H1 (cell line): Measurements from ENCODE around the gene TCF7L2. TPM values are rescaled to one million over a fixed set of nuclear protein-coding genes. Genes with fewer than 3 reads are reported as not detected.
A peak's percentile ranks its signal among the peaks of the same experiment; 100 is the strongest.

ENCODE experiments used
- CTCF ChIA-PET: fragments of 300-600 bp; sonication (Branson Sonifier 250); formaldehyde crosslinking; loops from one replicate; lab custom pipeline; 2021; ENCODE audit not compliant: partially characterized antibody; lab: Charles Lee
- POLR2A ChIA-PET: fragments of 300-600 bp; sonication (Branson Sonifier 250); formaldehyde crosslinking; loops from one replicate; lab custom pipeline; 2021; ENCODE audit warnings: inconsistent platforms; ENCODE audit not compliant: partially characterized antibody; lab: Charles Lee
- DNase-seq, 2 experiments: peaks; one replicate each; pipeline versions ENCODE4 v3.0.0 to v3.0.0-alpha.2; 2010 to 2022; ENCODE audit warnings: low spot score in 2 of 2, low read depth in 1 of 2, mixed read lengths in 1 of 2
- FAIRE-seq: peaks from 2 replicates; lab custom pipeline; 2011; peaks lifted over from hg19 to GRCh38; lab: Jason Lieb, UNC
- H2AFZ ChIP-seq: 2 replicates; pipeline ENCODE4 v1.8.1; 2012; ENCODE audit warnings: low read length, inconsistent platforms
- H2AK5ac ChIP-seq: 2 replicates; pipeline ENCODE4 v1.6.1; 2013; ENCODE audit warnings: low read depth, low read length
- H2BK120ac ChIP-seq: replicated peaks from 2 replicates; pipeline ENCODE3; 2013; ENCODE audit warnings: low read depth, low read length, inconsistent platforms
- H2BK12ac ChIP-seq: 2 replicates; pipeline ENCODE4 v1.6.1; 2013; ENCODE audit warnings: low read depth, low read length
- H2BK15ac ChIP-seq: 2 replicates; pipeline ENCODE4 v1.6.1; 2013; ENCODE audit warnings: low read length
- H2BK20ac ChIP-seq: 2 replicates; pipeline ENCODE4 v1.6.1; 2013; ENCODE audit warnings: low read length
- H2BK5ac ChIP-seq: 2 replicates; pipeline ENCODE4 v1.6.1; 2013; ENCODE audit warnings: low read depth, low read length
- H3K14ac ChIP-seq: 2 replicates; pipeline ENCODE4 v1.6.1; 2013; ENCODE audit warnings: inconsistent platforms; ENCODE audit not compliant: insufficient read length
- H3K18ac ChIP-seq: 2 replicates; pipeline ENCODE4 v1.6.1; 2013; ENCODE audit warnings: low read length; ENCODE audit errors: extremely low read depth
- H3K23ac ChIP-seq: 2 replicates; pipeline ENCODE4 v1.6.1; 2013; ENCODE audit warnings: inconsistent platforms; ENCODE audit not compliant: insufficient read length
- H3K23me2 ChIP-seq: 2 replicates; pipeline ENCODE4 v1.6.1; 2013; ENCODE audit warnings: low read depth, low read length
- H3K27ac ChIP-seq: 2 replicates; pipeline ENCODE4 v1.6.1; 2011; ENCODE audit warnings: low read depth, low read length, inconsistent platforms
- H3K27me3 ChIP-seq, 4 experiments: replicated peaks in 1 of 4; 1 replicate in 1 of 4; 2 replicates in 3 of 4; pipeline versions ENCODE4 v1.6.1 to v1.8.1; 2011 to 2013; ENCODE audit warnings: low read length in 3 of 4, mild to moderate bottlenecking in 3 of 4, inconsistent platforms in 2 of 4, mixed read lengths in 2 of 4, moderate library complexity in 1 of 4; ENCODE audit not compliant: control insufficient read depth in 3 of 4, insufficient read depth in 3 of 4; ENCODE audit errors: extremely low read depth in 1 of 4
- H3K36me3 ChIP-seq, 4 experiments: 2 replicates each; pipeline versions ENCODE4 v1.6.1 to v1.8.1; 2011 to 2013; ENCODE audit warnings: mild to moderate bottlenecking in 4 of 4, low read length in 3 of 4, moderate library complexity in 2 of 4, control low read depth in 1 of 4, inconsistent platforms in 1 of 4; ENCODE audit not compliant: insufficient read depth in 4 of 4, control insufficient read depth in 2 of 4
- H3K4ac ChIP-seq: replicated peaks from 2 replicates; pipeline ENCODE3; 2013; ENCODE audit warnings: low read length, low read depth, mixed read lengths, inconsistent platforms; ENCODE audit not compliant: insufficient read length
- H3K4me1 ChIP-seq, 4 experiments: replicated peaks in 1 of 4; 1 replicate in 1 of 4; 2 replicates in 3 of 4; pipeline versions ENCODE4 v1.6.1 to v1.8.1; 2011 to 2013; ENCODE audit warnings: low read length in 3 of 4, inconsistent platforms in 2 of 4, mixed read lengths in 1 of 4; ENCODE audit not compliant: insufficient read depth in 4 of 4, control insufficient read depth in 3 of 4
- H3K4me2 ChIP-seq, 2 experiments: 2 replicates each; pipeline versions ENCODE4 v1.6.1 to v1.8.1; 2011 to 2013; ENCODE audit warnings: low read depth in 2 of 2, low read length in 2 of 2, control low read depth in 1 of 2, inconsistent platforms in 1 of 2, mild to moderate bottlenecking in 1 of 2; ENCODE audit not compliant: insufficient read depth in 1 of 2
- H3K4me3 ChIP-seq, 4 experiments: fragments of 200-600, 300-600 bp in 1 of 4; sonication (generic), shearing (Covaris generic), sonication (Bioruptor Twin) in 1 of 4; 2 replicates each; pipeline versions ENCODE4 v1.5.1 to v1.8.1; 2011 to 2016; ENCODE audit warnings: low read length in 4 of 4, low read depth in 3 of 4, control low read depth in 2 of 4, inconsistent platforms in 2 of 4, mild to moderate bottlenecking in 2 of 4, mixed read lengths in 1 of 4, moderate library complexity in 1 of 4; ENCODE audit not compliant: insufficient read depth in 2 of 4; ENCODE audit errors: extremely low read depth in 1 of 4
- H3K56ac ChIP-seq: replicated peaks from 2 replicates; pipeline ENCODE3; 2013; ENCODE audit warnings: low read depth, mild to moderate bottlenecking, mixed read lengths, low read length, inconsistent platforms; ENCODE audit not compliant: insufficient read length
- H3K79me1 ChIP-seq: 2 replicates; pipeline ENCODE4 v1.6.1; 2013; ENCODE audit warnings: low read depth, low read length, control low read depth
- H3K79me2 ChIP-seq, 2 experiments: 2 replicates each; pipeline versions ENCODE4 v1.6.1 to v1.8.1; 2012 to 2013; ENCODE audit warnings: low read length in 2 of 2, mild to moderate bottlenecking in 2 of 2, inconsistent platforms in 1 of 2; ENCODE audit not compliant: insufficient read depth in 2 of 2, control insufficient read depth in 1 of 2
- H3K9ac ChIP-seq, 4 experiments: replicated peaks in 1 of 4; 1 replicate in 1 of 4; 2 replicates in 3 of 4; pipeline versions ENCODE4 v1.6.1 to v1.8.1; 2011 to 2013; ENCODE audit warnings: low read depth in 3 of 4, low read length in 3 of 4, control low read depth in 2 of 4, mild to moderate bottlenecking in 2 of 4, moderate library complexity in 2 of 4, inconsistent platforms in 1 of 4; ENCODE audit errors: extremely low read depth in 1 of 4
- H3K9me3 ChIP-seq, 2 experiments: 2 replicates each; pipeline versions ENCODE4 v1.6.1 to v1.8.1; 2012 to 2013; ENCODE audit warnings: mild to moderate bottlenecking in 2 of 2, moderate library complexity in 2 of 2, control low read depth in 1 of 2, inconsistent platforms in 1 of 2, low read depth in 1 of 2, low read length in 1 of 2, mixed read lengths in 1 of 2; ENCODE audit not compliant: insufficient read depth in 2 of 2
- H4K20me1 ChIP-seq, 2 experiments: replicated peaks in 1 of 2; 2 replicates each; pipeline versions ENCODE3 to v1.8.1; 2011 to 2013; ENCODE audit warnings: inconsistent platforms in 2 of 2, low read length in 2 of 2, mild to moderate bottlenecking in 1 of 2; ENCODE audit not compliant: insufficient read depth in 2 of 2, control insufficient read depth in 1 of 2
- H4K5ac ChIP-seq: 2 replicates; pipeline ENCODE4 v1.6.1; 2013; ENCODE audit warnings: low read length, low read depth, mixed read lengths, inconsistent platforms; ENCODE audit not compliant: insufficient read length
- H4K8ac ChIP-seq: 2 replicates; pipeline ENCODE4 v1.8.0; 2013; ENCODE audit warnings: mild to moderate bottlenecking, moderate library complexity, low read length, inconsistent platforms; ENCODE audit not compliant: insufficient read depth; ENCODE audit errors: extremely low read depth
- H4K91ac ChIP-seq: replicated peaks from 2 replicates; pipeline ENCODE3; 2013; ENCODE audit warnings: low read length, mixed read lengths, inconsistent platforms; ENCODE audit not compliant: insufficient read length
- ASH2L ChIP-seq: fragments of 200-600, 300-600 bp; sonication (generic); IDR thresholded peaks from one replicate; pipeline ENCODE4 v1.7.1; 2017; ENCODE audit warnings: low read length
- BACH1 ChIP-seq: IDR thresholded peaks from 2 replicates; pipeline ENCODE4 v1.6.1; 2012; ENCODE audit warnings: low read length, improper control_type of control experiment
- POLR2A ChIP-seq, 2 experiments: IDR thresholded peaks; 1 replicate in 1 of 2; 2 replicates in 1 of 2; pipeline ENCODE4 v1.6.1; 2011; ENCODE audit warnings: low read depth in 2 of 2, low read length in 2 of 2, mild to moderate bottlenecking in 2 of 2; ENCODE audit errors: control extremely low read depth in 1 of 2
- RFX5 ChIP-seq: IDR thresholded peaks from 2 replicates; pipeline ENCODE4 v1.6.1; 2011; ENCODE audit warnings: low read depth, low read length, improper control_type of control experiment, borderline replicate concordance
- WGBS, 2 experiments: shearing (Covaris generic) in 1 of 2; methylation state at CpG; one replicate each; pipeline versions ENCODE4 v1.1.6 to v1.1.7; 2013 to 2015; ENCODE audit warnings: low lambda C conversion rate in 2 of 2, mixed read lengths in 2 of 2, inconsistent platforms in 1 of 2, low coverage in 1 of 2, missing lambda C conversion rate in 1 of 2; ENCODE audit not compliant: insufficient replicate concordance in 2 of 2, insufficient coverage in 1 of 2, insufficient read length in 1 of 2; ENCODE audit errors: extremely low coverage in 1 of 2, missing lambda C conversion rate in 1 of 2; 5-methylcytosine and 5-hydroxymethylcytosine counted together
- polyA plus RNA-seq, 7 experiments: library from polyadenylated mRNA; depleted of rRNA in 3 of 7; stranded (reverse) in 5 of 7; unstranded in 2 of 7; fragments of >200 nt in 5 of 7; fragments of 200-250 nt in 2 of 7; gene quantifications; 1 replicate in 5 of 7; 2 replicates in 1 of 7; 4 replicates in 1 of 7; pipeline versions ENCODE4 v1.2.1 to v1.2.3, GENCODE V29; 2011 to 2013; ENCODE audit warnings: missing spikeins in 2 of 7, mixed read lengths in 2 of 7
- total RNA-seq: library from RNA; stranded (reverse); fragmentation: NEBNext Ultra II Directional; extraction: Animal tissue kit (Norgen Biotek cat#: 25700); gene quantifications from 2 replicates; pipeline ENCODE4 v1.2.1, GENCODE V29; 2021
- TF ChIP-seq, protein P1 (sequence below), 3 experiments: IDR thresholded peaks; 1 replicate in 2 of 3; 2 replicates in 1 of 3; pipeline versions ENCODE4 v1.5.1 to v1.6.1; 2011; ENCODE audit warnings: low read length in 3 of 3, mild to moderate bottlenecking in 3 of 3, inconsistent platforms in 2 of 3, low read depth in 1 of 3, moderate library complexity in 1 of 3; ENCODE audit not compliant: insufficient read depth in 1 of 3; ENCODE audit errors: control extremely low read depth in 1 of 3

TCF7L2 gene
- total and polyA plus RNA-seq, 2 of the 8 experiments (the other 6 are each of a cell fraction or from before 2014, with no cell fraction given): 33.9 to 67.3 TPM

DNA sequence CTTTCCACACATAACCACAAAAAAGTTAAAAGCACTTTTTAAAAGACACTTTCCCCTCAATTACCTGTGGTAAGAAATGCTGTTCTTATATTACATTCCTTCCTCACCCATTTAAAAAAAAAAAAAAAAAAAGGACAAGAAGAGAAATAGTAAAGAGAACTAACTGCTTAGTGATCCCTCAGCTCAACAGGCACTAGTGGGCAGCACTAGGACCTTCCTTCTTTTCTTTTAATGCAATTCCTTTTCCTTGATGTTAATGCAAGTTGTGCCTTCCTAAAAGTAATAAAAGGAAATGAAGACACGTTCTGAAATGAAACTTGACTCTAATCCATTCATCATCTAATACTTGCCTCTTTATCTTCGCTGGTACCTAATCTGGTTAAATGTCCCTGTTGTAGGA is 189.7 kb downstream of the TCF7L2 start:
- Histone ChIP-seq H3K27ac (no peak overlapping the region), H3K56ac (no peak overlapping the region), H4K91ac (no peak overlapping the region), H2AK5ac (no peak overlapping the region), H2BK12ac (no peak overlapping the region), H3K79me2 (peaks cover 0 to 71% of the 10 kb centered on the region in 2 experiments; a peak in 3 of 4 replicates), H3K23me2 (no peaks in the 10 kb centered on the region; the same call in none of the 2 replicates), H2BK120ac (no peak overlapping the region), H4K20me1 (peaks cover 4 to 6% of the 10 kb centered on the region in 2 experiments), H3K9ac (no peak overlapping the region), H3K4me1 (peaks cover 16 to 39% (median 36%) of the 10 kb centered on the region in 4 experiments), H4K5ac (no peak overlapping the region), H3K4me3 (no peak overlapping the region), H3K18ac (no peak overlapping the region), H4K8ac (no peak overlapping the region), H2BK20ac (no peak overlapping the region), H3K14ac (no peak overlapping the region), H3K9me3 (no peaks in the 10 kb centered on the region), H3K27me3 (no peaks in the 10 kb centered on the region), H3K4ac (no peak overlapping the region), H3K4me2 (no peak overlapping the region), H3K36me3 (peaks cover 9 to 41% (median 23%) of the 10 kb centered on the region in 4 experiments), H2BK15ac (no peak overlapping the region), H3K79me1 (peaks cover 21% of the 10 kb centered on the region), H2AFZ (no peak overlapping the region), H3K23ac (no peak overlapping the region), H2BK5ac (no peak overlapping the region)
- FAIRE-seq (no peak), DNase-seq (no peak)
- WGBS, 2 experiments: 63% methylated on average over 2 of the region's 2 CpGs; no CpG with 5 or more reads in 1 of the 2 experiments
- POLR2A ChIA-PET: no interaction called here
- CTCF ChIA-PET: interaction anchor here (0.7 to 2.2 kb wide), 11 partner anchors 8 to 175 kb away, joined by 3 to 10 read pairs (median 4); no protein-coding TSS in a partner anchor
- no peak for TF ChIP-seq RFX5
- TF ChIP-seq ASH2L: no peak
- TF ChIP-seq BACH1: no peak
- TF ChIP-seq, protein P1, sequence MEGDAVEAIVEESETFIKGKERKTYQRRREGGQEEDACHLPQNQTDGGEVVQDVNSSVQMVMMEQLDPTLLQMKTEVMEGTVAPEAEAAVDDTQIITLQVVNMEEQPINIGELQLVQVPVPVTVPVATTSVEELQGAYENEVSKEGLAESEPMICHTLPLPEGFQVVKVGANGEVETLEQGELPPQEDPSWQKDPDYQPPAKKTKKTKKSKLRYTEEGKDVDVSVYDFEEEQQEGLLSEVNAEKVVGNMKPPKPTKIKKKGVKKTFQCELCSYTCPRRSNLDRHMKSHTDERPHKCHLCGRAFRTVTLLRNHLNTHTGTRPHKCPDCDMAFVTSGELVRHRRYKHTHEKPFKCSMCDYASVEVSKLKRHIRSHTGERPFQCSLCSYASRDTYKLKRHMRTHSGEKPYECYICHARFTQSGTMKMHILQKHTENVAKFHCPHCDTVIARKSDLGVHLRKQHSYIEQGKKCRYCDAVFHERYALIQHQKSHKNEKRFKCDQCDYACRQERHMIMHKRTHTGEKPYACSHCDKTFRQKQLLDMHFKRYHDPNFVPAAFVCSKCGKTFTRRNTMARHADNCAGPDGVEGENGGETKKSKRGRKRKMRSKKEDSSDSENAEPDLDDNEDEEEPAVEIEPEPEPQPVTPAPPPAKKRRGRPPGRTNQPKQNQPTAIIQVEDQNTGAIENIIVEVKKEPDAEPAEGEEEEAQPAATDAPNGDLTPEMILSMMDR (IDR thresholded peaks at IDR 0.05; ENCODE audit: control extremely low read depth in 1 of 3, insufficient read depth in 1 of 3, low read depth in 1 of 3, low read length in 3 of 3): peak in 1 of 3 experiments; percentile 22; a peak in 2 of 4 replicates
- TF ChIP-seq POLR2A (IDR thresholded peaks at IDR 0.05; ENCODE audit: control extremely low read depth in 1 of 2, low read depth in 2 of 2, low read length in 2 of 2): no peak
